K562 (cell line): ENCODE measurements around the gene ZBTB32. TPM values are rescaled to one million over a fixed set of nuclear protein-coding genes. Genes with fewer than 3 reads are reported as not detected.

Experiments used
- CHD4 ChIP-seq: fragments of 200-600 bp; sonication (generic); IDR thresholded peaks from 3 replicates; pipeline ENCODE4 v1.6.1; 2012; ENCODE audit warnings: low read depth, mild to moderate bottlenecking, mixed read lengths, low read length, inconsistent platforms; ENCODE audit not compliant: insufficient read depth, insufficient replicate concordance, poor library complexity, severe bottlenecking
- CREBBP ChIP-seq: IDR thresholded peaks from one replicate; pipeline ENCODE4 v1.6.1; 2012; ENCODE audit warnings: low read depth, mild to moderate bottlenecking, control low read depth, inconsistent platforms, low read length
- CTBP1 ChIP-seq: fragments of 450-650 bp; IDR thresholded peaks from 2 replicates; pipeline ENCODE4 v1.6.1; 2016; ENCODE audit warnings: borderline replicate concordance
- GTF2F1 ChIP-seq: IDR thresholded peaks from 2 replicates; pipeline ENCODE4 v1.6.1; 2011; ENCODE audit warnings: low read depth, low read length, improper control_type of control experiment
- HNRNPLL ChIP-seq: fragments of 200-400 bp; formaldehyde crosslinking; IDR thresholded peaks from 2 replicates; pipeline ENCODE4 v1.6.1; 2017; ENCODE audit warnings: low read length, low read depth, mild to moderate bottlenecking; ENCODE audit not compliant: poor library complexity, severe bottlenecking
- MTA1 ChIP-seq: fragments of 450-650 bp; IDR thresholded peaks from 2 replicates; pipeline ENCODE4 v1.6.1; 2017; ENCODE audit warnings: borderline replicate concordance
- NR2F6 ChIP-seq: fragments of 450-650 bp; formaldehyde crosslinking; IDR thresholded peaks from 2 replicates; pipeline ENCODE4 v1.4.0; 2020; ENCODE audit warnings: mild to moderate bottlenecking
- PBX2 ChIP-seq, 2 experiments: IDR thresholded peaks in 1 of 2; conservative IDR thresholded peaks in 1 of 2; 2 replicates each; pipeline ENCODE4 v1.6.1; 2016; ENCODE audit warnings: low read depth in 2 of 2, mild to moderate bottlenecking in 1 of 2, missing compliant biosample characterization in 1 of 2, missing genetic modification characterization in 1 of 2, moderate library complexity in 1 of 2
- TAF9B ChIP-seq: fragments of 450-650 bp; IDR thresholded peaks from 2 replicates; pipeline ENCODE4 v1.6.1; 2018; ENCODE audit warnings: mild to moderate bottlenecking; ENCODE audit not compliant: partially characterized antibody
- XRCC4 ChIP-seq: IDR thresholded peaks from one replicate; pipeline ENCODE4 v1.6.1; 2011; ENCODE audit not compliant: insufficient read depth, insufficient read length; ENCODE audit errors: extremely low read depth
- ZFP91 ChIP-seq: sonication (generic); formaldehyde crosslinking; IDR thresholded peaks from 2 replicates; pipeline ENCODE4 v1.8.0; 2022; ENCODE audit warnings: mild to moderate bottlenecking, missing genetic modification reagents
- ZNF507 ChIP-seq: conservative IDR thresholded peaks from 2 replicates; pipeline ENCODE4 v1.6.1; 2017; ENCODE audit warnings: missing genetic modification characterization, missing compliant biosample characterization
- ZNF609 ChIP-seq: sonication (generic); formaldehyde crosslinking; IDR thresholded peaks from 2 replicates; pipeline ENCODE4 v1.8.1; 2023; ENCODE audit warnings: missing genetic modification reagents, mild to moderate bottlenecking, borderline replicate concordance
- ZNF707 ChIP-seq: fragments of 250-450 bp; sonication (Bioruptor Pico); conservative IDR thresholded peaks from 2 replicates; pipeline ENCODE4 v1.8.0; 2022; ENCODE audit warnings: inconsistent platforms, mild to moderate bottlenecking, moderate library complexity
- ZSCAN32 ChIP-seq: fragments of 450-650 bp; formaldehyde crosslinking; IDR thresholded peaks from 2 replicates; pipeline ENCODE4 v1.4.0; 2020; ENCODE audit warnings: mild to moderate bottlenecking, moderate library complexity
- polyA plus RNA-seq, 8 experiments: library from polyadenylated mRNA; depleted of rRNA in 4 of 8; stranded (reverse) in 5 of 8; unstranded in 3 of 8; fragments of >200 nt; fragmentation: Nextera tagmentation in 2 of 8; fragmentation: Illumina TruSeq in 1 of 8; extraction: Ambion mirVana in 2 of 8; extraction: Trizol in 1 of 8; gene quantifications; 2 replicates each; pipeline versions ENCODE4 v1.2.1 to v1.2.3, GENCODE V29; 2011 to 2014; ENCODE audit warnings: inconsistent platforms in 1 of 8, missing spikeins in 1 of 8
- total RNA-seq, 7 experiments: library from RNA; depleted of rRNA in 6 of 7; stranded (reverse); fragments of >200 nt in 6 of 7; fragmentation: Illumina TruSeq in 2 of 7; extraction: Trizol in 2 of 7; gene quantifications; 2 replicates each; pipeline versions ENCODE4 v1.2.1 to v1.2.3, GENCODE V29; 2011 to 2021; ENCODE audit warnings: low replicate concordance in 1 of 7
- TF ChIP-seq, protein P1 (sequence below): fragments of 450-650 bp; IDR thresholded peaks from 2 replicates; pipeline ENCODE4 v1.6.1; 2016; ENCODE audit warnings: antibody characterized with exemption

Gene ZBTB32
- total and polyA plus RNA-seq, 9 of the 15 experiments (the other 6 are each of a cell fraction or from before 2014, with no cell fraction given): 0.20 TPM; not detected in 8

GRCh38 chr19:35715981-35716800 is 11.8 kb downstream of the ZBTB32 start (continued):
- TF ChIP-seq ZNF609 (CRISPR knock-in tag): no peak
- TF ChIP-seq CTBP1: no peak
- TF ChIP-seq HNRNPLL: peak; percentile 21
- TF ChIP-seq ZFP91: no peak
- no peak for TF ChIP-seq NR2F6 (CRISPR knock-in tag)
- TF ChIP-seq, protein P1, sequence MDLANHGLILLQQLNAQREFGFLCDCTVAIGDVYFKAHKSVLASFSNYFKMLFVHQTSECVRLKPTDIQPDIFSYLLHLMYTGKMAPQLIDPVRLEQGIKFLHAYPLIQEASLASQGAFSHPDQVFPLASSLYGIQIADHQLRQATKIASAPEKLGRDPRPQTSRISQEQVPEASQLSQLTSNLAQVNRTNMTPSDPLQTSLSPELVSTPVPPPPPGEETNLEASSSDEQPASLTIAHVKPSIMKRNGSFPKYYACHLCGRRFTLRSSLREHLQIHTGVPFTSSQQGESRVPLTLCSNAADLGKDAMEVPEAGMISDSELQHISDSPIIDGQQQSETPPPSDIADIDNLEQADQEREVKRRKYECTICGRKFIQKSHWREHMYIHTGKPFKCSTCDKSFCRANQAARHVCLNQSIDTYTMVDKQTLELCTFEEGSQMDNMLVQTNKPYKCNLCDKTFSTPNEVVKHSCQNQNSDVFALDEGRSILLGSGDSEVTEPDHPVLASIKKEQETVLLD: no peak
- no peak for TF ChIP-seq ZSCAN32 (CRISPR knock-in tag)
- no peak for TF ChIP-seq ZNF707
- no peak for TF ChIP-seq ZNF507 (tag)
- TF ChIP-seq CREBBP: no peak
- TF ChIP-seq XRCC4: no peak
- TF ChIP-seq MTA1: no peak
- no peak for TF ChIP-seq PBX2 (CRISPR knock-in tag; IDR thresholded peaks at IDR 0.05; ENCODE audit: low read depth)
- no peak for TF ChIP-seq PBX2 (tag; conservative IDR thresholded peaks at IDR 0.05; ENCODE audit: low read depth)
- TF ChIP-seq CHD4: no peak
- TF ChIP-seq GTF2F1: no peak
- TF ChIP-seq TAF9B: no peak
